GM19397 (cell line): ENCODE measurements around the gene KIF5A.
"Not testable (repeated sequence)": the region's sequence is repeated elsewhere in the genome, so short reads cannot be mapped to it uniquely, and the experiment has no call there.

Experiments
- ATAC-seq: cut with Tn5 transposase; IDR thresholded peaks from one replicate; pipeline ENCODE4 v1.9.1; 2021; ENCODE audit warnings: mild to moderate bottlenecking, moderate library complexity; ENCODE audit not compliant: unreplicated experiment

KIF5A gene

GRCh38 chr12:57549909-57550640 lies at the start of gene KIF5A:
Gene KIF5A, plus strand, starts transcription at chr12:57550044. Its CDS starts 228 bp downstream, at chr12:57550272.
- no peak for ATAC-seq

- ATAC-seq = no peak
Measured at GRCh38 chr12:57500213-57500612, 49.6 kb upstream of the KIF5A start.

- not testable (repeated sequence) for ATAC-seq
Measured at GRCh38 chr12:57502311-57502969, 47.4 kb upstream of the KIF5A start.

GRCh38 chr12:57506541-57506940 lies 43.3 kb upstream of the KIF5A start:
- not testable (repeated sequence) for ATAC-seq

- not testable (repeated sequence) for ATAC-seq
Measured at GRCh38 chr12:57507796-57508195, 42.0 kb upstream of the KIF5A start.

- no peak for ATAC-seq
Measured at GRCh38 chr12:57511161-57511560, 38.7 kb upstream of the KIF5A start.

- no peak for ATAC-seq
Measured at GRCh38 chr12:57511588-57512325, 38.1 kb upstream of the KIF5A start.

- no peak for ATAC-seq
Measured at GRCh38 chr12:57512665-57513064, 37.2 kb upstream of the KIF5A start.

GRCh38 chr12:57513266-57513665 lies 36.6 kb upstream of the KIF5A start:
- no peak for ATAC-seq

- not testable (repeated sequence) for ATAC-seq
Measured at GRCh38 chr12:57513677-57514076, 36.2 kb upstream of the KIF5A start.

- ATAC-seq = not testable (repeated sequence)
Measured at GRCh38 chr12:57514246-57514645, 35.6 kb upstream of the KIF5A start.

GRCh38 chr12:57514720-57515407 lies 35.0 kb upstream of the KIF5A start:
- ATAC-seq = no peak

- no peak for ATAC-seq
Measured at GRCh38 chr12:57515408-57515933, 34.4 kb upstream of the KIF5A start.

- no peak for ATAC-seq
Measured at GRCh38 chr12:57515934-57516541, 33.8 kb upstream of the KIF5A start.

- no peak for ATAC-seq
Measured at GRCh38 chr12:57516617-57517153, 33.2 kb upstream of the KIF5A start.

- ATAC-seq = no peak
Measured at GRCh38 chr12:57517187-57517586, 32.7 kb upstream of the KIF5A start.

GRCh38 chr12:57517718-57518117 lies 32.1 kb upstream of the KIF5A start:
- not testable (repeated sequence) for ATAC-seq

GRCh38 chr12:57518176-57518919 lies 31.5 kb upstream of the KIF5A start:
- ATAC-seq = no peak
